Peyer's patch (tissue), 4 donors: ENCODE measurements around the gene LCK.

ENCODE experiments used
- POLR2A ChIP-seq, 2 donors: fragments of 450-650 bp; IDR thresholded peaks; one replicate each; pipeline ENCODE4 v1.5.1; 2017; ENCODE audit warnings: antibody characterized with exemption in 2 of 2, mild to moderate bottlenecking in 2 of 2, moderate library complexity in 2 of 2
- TF ChIP-seq, protein P1 (sequence below), 6 experiments: fragments of 450-650 bp in 4 of 6; fragments of 200-600 bp in 2 of 6; sonication (generic) in 1 of 6; IDR thresholded peaks; one replicate each; pipeline ENCODE4 v1.5.1; 2017 to 2019; ENCODE audit warnings: antibody characterized with exemption in 6 of 6, mild to moderate bottlenecking in 3 of 6, moderate library complexity in 1 of 6

DNA sequence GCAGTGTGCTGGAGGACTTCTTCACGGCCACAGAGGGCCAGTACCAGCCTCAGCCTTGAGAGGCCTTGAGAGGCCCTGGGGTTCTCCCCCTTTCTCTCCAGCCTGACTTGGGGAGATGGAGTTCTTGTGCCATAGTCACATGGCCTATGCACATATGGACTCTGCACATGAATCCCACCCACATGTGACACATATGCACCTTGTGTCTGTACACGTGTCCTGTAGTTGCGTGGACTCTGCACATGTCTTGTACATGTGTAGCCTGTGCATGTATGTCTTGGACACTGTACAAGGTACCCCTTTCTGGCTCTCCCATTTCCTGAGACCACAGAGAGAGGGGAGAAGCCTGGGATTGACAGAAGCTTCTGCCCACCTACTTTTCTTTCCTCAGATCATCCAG, 34.6 kb downstream of the LCK start:
- TF ChIP-seq, protein P1, sequence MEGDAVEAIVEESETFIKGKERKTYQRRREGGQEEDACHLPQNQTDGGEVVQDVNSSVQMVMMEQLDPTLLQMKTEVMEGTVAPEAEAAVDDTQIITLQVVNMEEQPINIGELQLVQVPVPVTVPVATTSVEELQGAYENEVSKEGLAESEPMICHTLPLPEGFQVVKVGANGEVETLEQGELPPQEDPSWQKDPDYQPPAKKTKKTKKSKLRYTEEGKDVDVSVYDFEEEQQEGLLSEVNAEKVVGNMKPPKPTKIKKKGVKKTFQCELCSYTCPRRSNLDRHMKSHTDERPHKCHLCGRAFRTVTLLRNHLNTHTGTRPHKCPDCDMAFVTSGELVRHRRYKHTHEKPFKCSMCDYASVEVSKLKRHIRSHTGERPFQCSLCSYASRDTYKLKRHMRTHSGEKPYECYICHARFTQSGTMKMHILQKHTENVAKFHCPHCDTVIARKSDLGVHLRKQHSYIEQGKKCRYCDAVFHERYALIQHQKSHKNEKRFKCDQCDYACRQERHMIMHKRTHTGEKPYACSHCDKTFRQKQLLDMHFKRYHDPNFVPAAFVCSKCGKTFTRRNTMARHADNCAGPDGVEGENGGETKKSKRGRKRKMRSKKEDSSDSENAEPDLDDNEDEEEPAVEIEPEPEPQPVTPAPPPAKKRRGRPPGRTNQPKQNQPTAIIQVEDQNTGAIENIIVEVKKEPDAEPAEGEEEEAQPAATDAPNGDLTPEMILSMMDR (IDR thresholded peaks at IDR 0.05) = no peak
- no peak for TF ChIP-seq POLR2A (IDR thresholded peaks at IDR 0.05)
